GM12872 (cell line): ENCODE measurements around the gene SYNE1.

ENCODE experiments used
- CTCF ChIP-seq: IDR thresholded peaks from 3 replicates; pipeline ENCODE4 v1.5.1; 2011; ENCODE audit warnings: low read depth, mild to moderate bottlenecking, low read length, moderate library complexity; ENCODE audit not compliant: insufficient read depth

The SYNE1 gene, protein sequence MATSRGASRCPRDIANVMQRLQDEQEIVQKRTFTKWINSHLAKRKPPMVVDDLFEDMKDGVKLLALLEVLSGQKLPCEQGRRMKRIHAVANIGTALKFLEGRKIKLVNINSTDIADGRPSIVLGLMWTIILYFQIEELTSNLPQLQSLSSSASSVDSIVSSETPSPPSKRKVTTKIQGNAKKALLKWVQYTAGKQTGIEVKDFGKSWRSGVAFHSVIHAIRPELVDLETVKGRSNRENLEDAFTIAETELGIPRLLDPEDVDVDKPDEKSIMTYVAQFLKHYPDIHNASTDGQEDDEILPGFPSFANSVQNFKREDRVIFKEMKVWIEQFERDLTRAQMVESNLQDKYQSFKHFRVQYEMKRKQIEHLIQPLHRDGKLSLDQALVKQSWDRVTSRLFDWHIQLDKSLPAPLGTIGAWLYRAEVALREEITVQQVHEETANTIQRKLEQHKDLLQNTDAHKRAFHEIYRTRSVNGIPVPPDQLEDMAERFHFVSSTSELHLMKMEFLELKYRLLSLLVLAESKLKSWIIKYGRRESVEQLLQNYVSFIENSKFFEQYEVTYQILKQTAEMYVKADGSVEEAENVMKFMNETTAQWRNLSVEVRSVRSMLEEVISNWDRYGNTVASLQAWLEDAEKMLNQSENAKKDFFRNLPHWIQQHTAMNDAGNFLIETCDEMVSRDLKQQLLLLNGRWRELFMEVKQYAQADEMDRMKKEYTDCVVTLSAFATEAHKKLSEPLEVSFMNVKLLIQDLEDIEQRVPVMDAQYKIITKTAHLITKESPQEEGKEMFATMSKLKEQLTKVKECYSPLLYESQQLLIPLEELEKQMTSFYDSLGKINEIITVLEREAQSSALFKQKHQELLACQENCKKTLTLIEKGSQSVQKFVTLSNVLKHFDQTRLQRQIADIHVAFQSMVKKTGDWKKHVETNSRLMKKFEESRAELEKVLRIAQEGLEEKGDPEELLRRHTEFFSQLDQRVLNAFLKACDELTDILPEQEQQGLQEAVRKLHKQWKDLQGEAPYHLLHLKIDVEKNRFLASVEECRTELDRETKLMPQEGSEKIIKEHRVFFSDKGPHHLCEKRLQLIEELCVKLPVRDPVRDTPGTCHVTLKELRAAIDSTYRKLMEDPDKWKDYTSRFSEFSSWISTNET (N-terminal part only)

GRCh38 chr6:152637296-152638047 is at the start of gene SYNE1:
Gene SYNE1 (minus strand): TSS chr6:152637362. CDS start chr6:152628331, 9,031 bp downstream.
- TF ChIP-seq CTCF = no peak

- TF ChIP-seq CTCF = no peak
Measured at GRCh38 chr6:152685819-152686218, 48.7 kb upstream of the SYNE1 start.

GRCh38 chr6:152682141-152682540 is 45.0 kb upstream of the SYNE1 start:
- TF ChIP-seq CTCF = no peak

DNA sequence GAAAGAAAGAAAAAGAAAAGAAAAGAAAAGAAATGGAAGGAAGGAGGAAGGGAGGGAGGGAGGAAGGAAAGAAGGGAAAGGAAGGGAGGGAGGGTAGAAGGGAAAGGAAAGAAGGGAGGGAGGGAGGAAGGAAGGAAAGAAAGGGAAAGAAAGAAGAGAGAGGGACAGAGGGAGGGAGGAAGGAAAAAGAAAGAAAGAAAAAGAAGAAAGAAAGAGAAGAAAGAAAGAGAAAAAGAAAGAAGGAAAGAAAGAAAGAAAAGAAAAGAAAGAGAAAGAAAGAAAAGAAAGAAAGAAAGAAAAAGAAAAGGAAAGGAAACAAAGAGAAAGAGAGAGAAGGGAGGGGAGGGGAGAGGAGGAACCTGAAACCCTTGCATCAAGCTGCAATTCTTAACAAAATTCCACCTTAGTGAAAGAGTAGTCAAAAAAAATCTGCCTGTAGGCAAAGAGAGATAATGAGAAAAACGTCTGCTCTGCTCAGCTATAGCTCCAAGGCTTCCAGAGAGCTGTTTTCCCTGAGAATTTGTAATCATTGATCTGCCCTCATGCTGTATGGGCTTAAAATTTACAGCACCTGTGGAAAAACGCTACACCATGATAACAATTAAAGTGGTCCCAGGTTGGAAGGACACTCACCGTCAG is 43.8 kb upstream of the SYNE1 start:
- TF ChIP-seq CTCF = no peak

- no peak for TF ChIP-seq CTCF
Measured at GRCh38 chr6:152680151-152680550, 43.0 kb upstream of the SYNE1 start.

DNA sequence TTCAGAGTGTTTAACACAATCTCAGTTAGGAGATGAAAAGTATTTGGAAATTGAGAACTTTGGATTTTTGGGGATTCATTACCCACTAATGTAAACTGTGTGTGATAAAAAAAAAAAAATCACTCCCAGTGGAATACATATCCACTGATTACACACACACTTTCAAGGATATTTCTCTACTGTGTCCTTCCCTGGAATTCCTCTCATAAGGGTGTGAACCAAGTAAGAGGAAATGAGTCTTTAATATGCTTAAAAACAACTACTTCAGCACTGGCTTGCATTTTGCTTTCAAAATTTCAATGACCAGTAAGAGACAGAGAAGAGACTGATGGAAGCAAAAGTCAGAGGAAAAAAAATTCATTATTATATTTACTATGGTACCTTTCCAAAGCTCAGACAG is 36.1 kb upstream of the SYNE1 start:
- TF ChIP-seq CTCF = no peak
